Effector CD8-positive, alpha-beta T cell (primary cell): ENCODE data around the gene HTRA3.

Experiments used
- DNase-seq: peaks from one replicate; lab custom pipeline; 2025; lab: John Stamatoyannopoulos, UW
- total RNA-seq, 4 experiments: gene quantifications; one replicate each; lab custom pipeline; 2026; lab: John Stamatoyannopoulos, UW

Gene HTRA3
- total RNA-seq: 0 to 0.54 (median 0.09) reads per million in 4 experiments

GRCh38 chr4:8269535-8270417, at the start of gene HTRA3:
Gene HTRA3 (plus strand): TSS chr4:8269754. CDS start chr4:8269969, 215 bp downstream.
- no peak for DNase-seq

- no peak for DNase-seq
These were observed 48.7 kb upstream of the HTRA3 start for GRCh38 chr4:8220661-8221450.

- DNase-seq: no peak
These were observed 48.1 kb upstream of the HTRA3 start for GRCh38 chr4:8221476-8221875.

GRCh38 chr4:8221985-8222384, 47.6 kb upstream of the HTRA3 start:
- DNase-seq: no peak

GRCh38 chr4:8222609-8223388, 46.8 kb upstream of the HTRA3 start:
- no peak for DNase-seq

DNA sequence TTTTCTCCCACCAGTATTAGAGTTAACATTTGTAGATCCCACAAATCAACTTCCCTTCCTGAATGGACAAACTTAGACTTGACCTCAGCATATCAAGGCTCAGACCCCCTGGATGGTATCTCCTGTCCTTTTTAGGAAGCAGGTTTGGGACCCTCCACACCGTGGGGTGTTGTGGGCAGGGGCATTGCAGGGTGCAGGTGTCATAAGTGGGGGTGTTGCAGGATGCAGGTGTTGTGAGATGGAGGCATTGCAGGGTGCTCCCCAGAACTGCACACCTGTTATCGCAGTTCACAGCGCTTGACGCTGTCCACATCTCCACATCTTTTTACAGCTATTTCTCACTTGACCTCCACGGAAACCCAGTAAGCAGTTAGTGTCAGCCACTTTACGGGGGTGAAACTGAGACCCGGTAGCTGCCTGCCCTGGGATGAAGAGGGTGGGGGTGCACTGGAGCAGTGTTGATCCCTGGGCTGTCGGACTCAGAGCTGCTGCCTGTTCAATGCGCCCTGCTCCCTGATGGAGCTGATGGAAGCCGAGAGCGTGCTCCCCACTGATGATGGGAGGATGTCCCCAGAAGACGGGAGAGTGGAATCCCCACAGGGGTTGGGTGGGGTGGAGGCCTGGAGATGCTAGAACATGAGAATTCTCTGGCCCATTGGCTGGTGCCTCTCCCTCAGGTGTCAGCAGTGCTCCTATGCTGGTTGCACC, 45.1 kb upstream of the HTRA3 start:
- DNase-seq: no peak

DNA sequence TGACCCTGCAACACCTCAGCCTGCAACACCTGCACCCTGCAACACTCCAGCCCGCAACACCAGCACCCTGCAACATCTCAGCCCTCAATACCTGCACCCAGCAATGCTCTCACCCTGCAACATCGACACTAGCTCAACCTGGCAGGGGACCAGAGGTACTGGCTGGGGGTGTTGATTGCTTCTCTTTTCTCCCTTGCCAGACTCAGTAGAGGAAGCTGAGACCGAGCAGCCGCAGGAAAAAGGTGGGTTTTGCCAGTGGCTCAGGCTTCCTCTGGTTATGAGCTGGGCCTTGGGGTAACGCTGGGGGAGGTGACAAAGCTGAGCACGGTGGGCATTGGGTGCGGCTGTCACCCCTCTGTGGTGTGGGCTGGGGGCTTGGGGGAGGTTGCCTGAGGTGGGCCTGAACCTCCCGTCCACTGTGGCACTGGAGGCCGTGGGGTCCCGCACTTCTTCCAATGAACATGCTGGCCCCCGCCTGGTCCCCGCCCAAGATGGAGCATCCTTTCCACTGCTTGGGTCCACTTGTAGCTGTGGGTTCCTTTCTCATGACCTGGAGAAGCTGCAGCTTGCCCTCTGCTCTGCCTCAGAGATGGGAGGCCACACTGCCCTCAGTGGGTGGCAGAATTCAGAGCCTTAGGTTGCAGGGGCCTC, 44.5 kb upstream of the HTRA3 start:
- DNase-seq: no peak

- no peak for DNase-seq
These were observed 43.7 kb upstream of the HTRA3 start for GRCh38 chr4:8225706-8226443.

DNA sequence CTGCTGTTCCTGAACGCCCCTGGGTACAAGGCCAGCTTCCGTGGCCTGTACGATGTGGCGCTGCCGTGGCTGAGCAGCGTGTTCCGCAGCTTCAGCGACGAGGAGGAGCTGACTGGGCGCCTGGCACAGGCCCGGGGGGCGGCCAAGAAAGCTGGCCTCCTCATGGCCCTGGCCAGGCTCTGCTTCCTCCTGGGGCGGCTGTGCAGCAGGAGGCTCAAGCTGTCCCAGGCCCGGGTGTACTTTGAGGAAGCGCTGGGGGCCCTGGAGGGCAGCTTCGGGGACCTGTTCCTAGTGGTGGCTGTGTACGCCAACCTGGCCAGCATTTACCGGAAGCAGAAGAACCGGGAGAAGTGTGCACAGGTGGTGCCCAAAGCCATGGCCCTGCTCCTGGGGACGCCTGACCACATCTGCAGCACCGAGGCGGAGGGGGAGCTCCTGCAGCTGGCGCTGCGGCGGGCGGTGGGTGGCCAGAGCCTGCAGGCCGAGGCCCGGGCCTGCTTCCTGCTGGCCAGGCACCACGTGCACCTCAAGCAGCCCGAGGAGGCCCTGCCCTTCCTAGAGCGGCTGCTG, 42.3 kb upstream of the HTRA3 start:
- no peak for DNase-seq

DNA sequence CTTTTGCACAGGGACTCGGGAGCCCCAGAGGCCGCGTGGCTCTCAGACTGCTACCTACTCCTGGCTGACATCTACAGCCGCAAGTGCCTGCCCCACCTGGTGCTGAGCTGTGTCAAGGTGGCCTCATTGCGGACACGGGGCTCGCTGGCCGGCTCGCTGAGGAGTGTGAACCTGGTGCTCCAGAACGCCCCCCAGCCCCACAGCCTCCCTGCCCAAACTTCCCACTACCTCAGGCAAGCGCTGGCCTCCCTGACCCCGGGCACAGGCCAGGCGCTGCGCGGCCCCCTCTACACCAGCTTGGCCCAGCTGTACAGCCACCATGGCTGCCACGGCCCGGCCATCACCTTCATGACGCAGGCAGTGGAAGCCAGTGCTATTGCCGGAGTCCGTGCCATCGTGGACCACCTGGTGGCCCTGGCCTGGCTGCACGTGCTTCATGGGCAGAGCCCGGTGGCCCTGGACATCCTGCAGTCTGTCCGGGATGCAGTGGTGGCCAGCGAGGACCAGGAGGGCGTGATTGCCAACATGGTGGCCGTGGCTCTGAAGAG, 41.7 kb upstream of the HTRA3 start:
- no peak for DNase-seq

DNA sequence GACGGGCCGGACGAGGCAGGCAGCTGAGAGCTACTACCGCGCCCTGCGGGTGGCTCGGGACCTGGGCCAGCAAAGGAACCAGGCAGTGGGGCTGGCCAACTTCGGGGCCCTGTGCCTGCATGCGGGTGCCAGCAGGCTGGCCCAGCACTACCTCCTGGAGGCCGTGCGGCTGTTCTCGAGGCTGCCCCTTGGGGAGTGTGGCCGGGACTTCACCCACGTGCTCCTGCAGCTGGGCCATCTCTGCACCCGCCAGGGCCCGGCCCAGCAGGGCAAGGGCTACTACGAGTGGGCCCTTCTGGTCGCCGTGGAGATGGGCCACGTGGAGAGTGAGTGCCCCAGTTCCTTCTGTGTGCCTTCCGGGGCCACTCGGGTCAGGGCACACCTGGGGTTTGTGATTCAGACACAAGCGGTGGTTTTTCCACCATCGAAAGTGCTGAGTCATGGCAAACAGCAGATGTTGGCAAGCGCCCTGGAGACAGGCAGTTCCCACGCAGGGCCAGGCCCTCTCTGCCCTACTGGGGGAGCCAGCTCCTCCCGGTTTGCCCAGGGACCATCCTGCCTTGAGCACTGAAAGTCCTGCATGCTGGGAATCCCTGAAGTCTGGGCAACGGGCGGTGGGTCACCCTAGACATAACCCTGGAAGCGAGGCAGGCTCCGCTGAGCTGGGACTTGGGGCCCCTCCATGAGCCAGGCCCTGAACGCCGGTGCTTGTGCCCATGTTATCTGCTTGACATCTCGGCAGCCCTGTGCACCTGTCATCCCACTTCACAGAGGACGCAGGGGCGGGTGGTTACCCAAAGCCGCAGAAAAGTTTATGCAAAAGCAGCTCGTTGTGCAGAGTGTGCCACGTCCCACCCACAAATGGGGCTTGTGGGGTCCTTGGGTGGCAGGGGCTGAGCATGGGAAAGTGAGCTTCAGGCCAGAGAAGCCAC, 41.0 kb upstream of the HTRA3 start:
- DNase-seq: peak; percentile 51

DNA sequence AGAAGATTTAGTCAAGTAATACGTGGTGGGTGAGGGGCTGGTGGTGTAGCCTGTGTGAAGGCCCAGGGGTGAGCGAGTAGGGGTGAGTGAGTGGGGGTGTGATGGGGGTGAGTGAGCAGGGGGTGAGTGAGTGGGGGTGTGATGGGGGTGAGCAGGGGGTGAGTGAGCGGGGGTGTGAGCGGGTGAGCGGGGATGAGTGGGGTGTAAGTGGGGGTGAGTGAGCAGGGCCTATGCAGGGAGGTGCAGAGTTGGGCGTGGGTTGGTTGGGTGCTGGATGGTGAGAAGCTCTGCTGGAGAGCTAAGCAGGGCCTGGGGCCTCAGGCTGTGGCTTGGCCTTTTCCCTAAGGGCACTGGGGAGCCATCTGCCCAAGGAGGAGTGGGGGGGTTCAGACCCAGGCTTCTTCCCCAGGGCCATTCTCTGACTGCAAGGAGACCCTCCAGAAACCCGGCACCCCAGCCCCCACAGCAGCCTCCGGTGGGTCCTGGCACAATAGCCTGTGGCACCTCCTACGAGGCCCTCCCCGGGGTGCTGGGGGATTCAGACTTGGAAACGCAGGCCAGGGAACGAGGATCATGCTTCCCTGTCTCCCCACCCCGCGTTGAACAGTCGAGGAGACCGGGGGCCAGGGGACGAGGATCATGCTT, 40.1 kb upstream of the HTRA3 start:
- no peak for DNase-seq

DNA sequence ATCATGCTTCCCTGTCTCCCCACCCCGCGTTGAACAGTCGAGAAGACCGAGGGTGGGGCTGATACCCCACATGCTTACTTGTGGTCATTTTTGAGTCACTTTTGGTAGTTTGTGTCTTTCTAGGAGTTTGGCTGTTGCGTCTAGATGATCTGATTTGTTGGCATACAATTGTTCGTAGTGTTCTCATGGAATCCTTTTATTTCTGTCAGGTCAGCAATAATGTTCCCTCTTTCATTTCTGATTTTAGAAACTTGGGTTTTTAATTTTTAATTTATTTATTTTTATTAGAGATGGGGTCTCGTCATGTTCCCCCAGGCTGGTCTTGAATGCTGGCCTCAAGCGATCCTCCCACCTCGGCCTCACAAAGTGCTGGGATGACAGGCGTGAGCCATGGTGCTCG, 39.5 kb upstream of the HTRA3 start:
- no peak for DNase-seq

DNA sequence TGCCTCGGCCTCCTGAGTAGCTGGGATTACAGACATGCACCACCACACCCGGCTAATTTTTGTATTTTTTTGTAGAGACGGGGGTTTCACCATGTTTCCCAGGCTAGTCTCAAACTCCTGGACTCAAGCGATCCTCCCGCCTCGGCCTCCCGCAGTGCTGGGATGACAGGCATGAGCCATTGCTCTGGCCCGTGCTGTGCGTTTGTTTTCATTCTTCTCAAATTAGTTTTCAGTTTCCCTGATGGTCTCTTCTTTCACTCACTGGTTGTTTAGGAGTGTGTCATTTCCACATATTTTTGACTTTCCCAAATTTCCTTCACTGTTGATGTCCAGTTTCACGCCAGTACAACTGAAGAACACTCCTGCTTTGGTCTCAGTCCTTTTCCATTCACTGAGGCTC, 38.7 kb upstream of the HTRA3 start:
- no peak for DNase-seq

GRCh38 chr4:8231551-8232049, 38.0 kb upstream of the HTRA3 start:
- no peak for DNase-seq

DNA sequence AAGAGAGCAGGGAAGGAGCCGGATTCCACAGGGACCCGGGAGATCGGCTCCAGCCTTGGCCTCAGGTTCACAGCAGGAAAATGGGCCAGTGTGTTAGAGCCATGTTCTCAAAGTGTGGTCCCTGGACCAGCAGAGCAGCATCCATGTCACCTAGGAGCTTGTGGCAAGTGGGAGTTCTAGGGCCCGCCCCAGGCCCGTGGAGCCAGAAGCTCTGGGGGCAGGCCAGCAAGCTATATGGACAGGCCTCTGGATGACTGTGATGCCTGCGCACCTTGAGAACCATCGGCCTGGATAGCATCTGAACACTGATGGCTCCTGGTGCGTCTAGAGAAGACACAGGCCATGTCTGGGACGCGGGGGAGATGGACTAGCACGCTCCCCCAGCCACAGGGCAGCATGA, 36.8 kb upstream of the HTRA3 start:
- no peak for DNase-seq

GRCh38 chr4:8233672-8234484, 35.7 kb upstream of the HTRA3 start:
- no peak for DNase-seq
